K562 (cell line): ENCODE measurements around the gene AGRN. TPM values are rescaled to one million over a fixed set of nuclear protein-coding genes. Genes with fewer than 3 reads are reported as not detected.

ENCODE experiments used
- ATAC-seq: fragments of 200-7000 bp; cut with Tn5 transposase; 3 replicates; pipeline ENCODE4 v1.9.1; 2020; ENCODE audit warnings: moderate library complexity
- BruUV-seq: library from RNA; stranded (reverse); fragments of 400-500 nt; replicated peaks from 2 replicates; lab custom pipeline; 2021; lab: Mats Ljungman, UMichigan
- CTCF ChIA-PET: fragments of 300-600 bp; formaldehyde crosslinking; extraction: SDS; loops from one replicate; lab custom pipeline; 2021; ENCODE audit warnings: low intra/inter-chr PET ratio; lab: Yijun Ruan, JAX
- POLR2A ChIA-PET: fragments of 300-600, 350-650 bp; sonication (Branson Sonifier 250); formaldehyde crosslinking; extraction: SDS; loops from one replicate; lab custom pipeline; 2021; ENCODE audit warnings: antibody characterized with exemption, inconsistent platforms; lab: Yijun Ruan, JAX
- DNase-seq, 4 experiments: peaks; one replicate each; pipeline versions ENCODE4 v3.0.0 to v3.0.0-alpha.2; 2011 to 2018; ENCODE audit warnings: low spot score in 3 of 4, mixed read lengths in 3 of 4; ENCODE audit errors: extremely low read depth in 1 of 4
- FAIRE-seq: peaks from 2 replicates; lab custom pipeline; 2011; peaks lifted over from hg19 to GRCh38; lab: Jason Lieb, UNC
- H2AFZ ChIP-seq: 2 replicates; pipeline ENCODE4 v1.6.0; 2011; ENCODE audit warnings: low read depth, low read length, control low read depth, inconsistent platforms
- H3K27ac ChIP-seq: fragments of 200-600 bp; 3 replicates; pipeline ENCODE4 v1.8.0; 2011; ENCODE audit warnings: low read depth, mild to moderate bottlenecking, control low read depth, inconsistent platforms, low read length, moderate library complexity, mixed read lengths; ENCODE audit errors: extremely low read depth
- H3K27me3 ChIP-seq, 2 experiments: fragments of 300-600 bp in 1 of 2; 2 replicates in 1 of 2; 3 replicates in 1 of 2; pipeline versions ENCODE4 v1.6.0 to v1.8.0; 2011; ENCODE audit warnings: inconsistent platforms in 2 of 2, low read length in 2 of 2, mild to moderate bottlenecking in 1 of 2, mixed read lengths in 1 of 2, moderate library complexity in 1 of 2; ENCODE audit not compliant: control insufficient read depth in 2 of 2, insufficient read depth in 2 of 2
- H3K36me3 ChIP-seq: fragments of 300-600 bp; 3 replicates; pipeline ENCODE4 v1.8.0; 2011; ENCODE audit warnings: mild to moderate bottlenecking, low read length, inconsistent platforms; ENCODE audit not compliant: control insufficient read depth, insufficient read depth
- H3K4me1 ChIP-seq, 2 experiments: fragments of 200-600 bp in 1 of 2; replicated peaks in 1 of 2; 2 replicates in 1 of 2; 3 replicates in 1 of 2; pipeline versions ENCODE4 v1.5.1 to v1.8.0; 2011; ENCODE audit warnings: inconsistent platforms in 2 of 2, low read length in 2 of 2, mild to moderate bottlenecking in 1 of 2, mixed read lengths in 1 of 2, moderate library complexity in 1 of 2; ENCODE audit not compliant: control insufficient read depth in 2 of 2, insufficient read depth in 2 of 2
- H3K4me2 ChIP-seq: 2 replicates; pipeline ENCODE4 v1.6.1; 2011; ENCODE audit warnings: low read length, control low read depth, inconsistent platforms, mixed read lengths; ENCODE audit not compliant: insufficient read depth
- H3K4me3 ChIP-seq: fragments of 200-600 bp; sonication (generic), shearing (Covaris generic); 2 replicates; pipeline ENCODE4 v1.5.1; 2016; ENCODE audit warnings: control low read depth, inconsistent platforms
- H3K79me2 ChIP-seq: fragments of 200-600 bp; 3 replicates; pipeline ENCODE4 v1.8.0; 2011; ENCODE audit warnings: low read length, inconsistent platforms; ENCODE audit not compliant: control insufficient read depth, insufficient read depth
- H3K9ac ChIP-seq, 2 experiments: 2 replicates each; pipeline versions ENCODE4 v1.6.0 to v1.6.1; 2011; ENCODE audit warnings: low read depth in 2 of 2, low read length in 2 of 2, control low read depth in 1 of 2, inconsistent platforms in 1 of 2, mild to moderate bottlenecking in 1 of 2, mixed read lengths in 1 of 2; ENCODE audit not compliant: insufficient read depth in 1 of 2
- H3K9me1 ChIP-seq: one replicate; pipeline ENCODE4 v1.6.0; 2011; ENCODE audit warnings: inconsistent platforms, mild to moderate bottlenecking, low read length, moderate library complexity; ENCODE audit not compliant: control insufficient read depth, insufficient read depth
- H3K9me3 ChIP-seq: replicated peaks from 2 replicates; pipeline ENCODE4 v1.5.1; 2011; ENCODE audit warnings: low read depth, low read length, inconsistent platforms; ENCODE audit not compliant: control insufficient read depth, insufficient read depth
- H4K20me1 ChIP-seq: replicated peaks from 2 replicates; pipeline ENCODE4 v1.6.1; 2011; ENCODE audit warnings: low read length, inconsistent platforms, mixed read lengths; ENCODE audit not compliant: control insufficient read depth, insufficient read depth
- EZH2 ChIP-seq: IDR thresholded peaks from 2 replicates; pipeline ENCODE4 v1.6.1; 2012; ENCODE audit warnings: low read depth, mild to moderate bottlenecking, inconsistent platforms, low read length, borderline replicate concordance
- GATA2 ChIP-seq: sonication (generic); formaldehyde crosslinking; IDR thresholded peaks from 2 replicates; pipeline ENCODE4 v1.4.0; 2020; ENCODE audit warnings: mild to moderate bottlenecking, missing genetic modification reagents
- NFIC ChIP-seq: fragments of 450-650 bp; IDR thresholded peaks from 2 replicates; pipeline ENCODE4 v1.6.1; 2017; ENCODE audit warnings: mild to moderate bottlenecking, inconsistent platforms
- PCBP1 ChIP-seq: fragments of 200-400 bp; formaldehyde crosslinking; IDR thresholded peaks from 2 replicates; pipeline ENCODE4 v1.6.1; 2018; ENCODE audit warnings: mild to moderate bottlenecking, low read depth, low read length; ENCODE audit not compliant: poor library complexity, severe bottlenecking
- RBFOX2 ChIP-seq: fragments of 200-400 bp; formaldehyde crosslinking; IDR thresholded peaks from 2 replicates; pipeline ENCODE4 v1.6.1; 2017; ENCODE audit warnings: low read depth, mild to moderate bottlenecking, low read length, moderate library complexity
- SRSF1 ChIP-seq: fragments of 200-400 bp; formaldehyde crosslinking; IDR thresholded peaks from 2 replicates; pipeline ENCODE4 v1.6.1; 2017; ENCODE audit warnings: mild to moderate bottlenecking, low read depth, low read length, moderate library complexity
- STAT5A ChIP-seq: IDR thresholded peaks from 2 replicates; pipeline ENCODE4 v1.6.1; 2012; ENCODE audit warnings: low read length, inconsistent platforms, borderline replicate concordance
- ZBTB7A ChIP-seq: IDR thresholded peaks from 2 replicates; pipeline ENCODE4 v1.6.1; 2011; ENCODE audit warnings: low read depth, mild to moderate bottlenecking, low read length, moderate library complexity, borderline replicate concordance; ENCODE audit not compliant: control insufficient read depth
- WGBS: fragments of 100-300 bp; shearing (Covaris generic); methylation state at CpG from one replicate; pipeline ENCODE4 v1.1.6; 2016; ENCODE audit warnings: low coverage, mixed read lengths; ENCODE audit not compliant: insufficient coverage; ENCODE audit errors: missing lambda C conversion rate; 5-methylcytosine and 5-hydroxymethylcytosine counted together
- in situ Hi-C: fragments of 300-500 bp; cut with MboI; formaldehyde crosslinking; loops from 4 replicates; pipeline ENCODE4 v1.15.0; 2018; ENCODE audit warnings: inconsistent platforms, mixed read lengths
- intact Hi-C: fragments of 100-400 bp; cut with micrococcal nuclease; formaldehyde crosslinking; loops from 2 replicates; pipeline ENCODE4 v1.14.2; 2022
- polyA plus RNA-seq, 8 experiments: library from polyadenylated mRNA; depleted of rRNA in 4 of 8; stranded (reverse) in 5 of 8; unstranded in 3 of 8; fragments of >200 nt; fragmentation: Nextera tagmentation in 2 of 8; fragmentation: Illumina TruSeq in 1 of 8; extraction: Ambion mirVana in 2 of 8; extraction: Trizol in 1 of 8; gene quantifications; 2 replicates each; pipeline versions ENCODE4 v1.2.1 to v1.2.3, GENCODE V29; 2011 to 2014; ENCODE audit warnings: inconsistent platforms in 1 of 8, missing spikeins in 1 of 8
- total RNA-seq, 7 experiments: library from RNA; depleted of rRNA in 6 of 7; stranded (reverse); fragments of >200 nt in 6 of 7; fragmentation: Illumina TruSeq in 2 of 7; extraction: Trizol in 2 of 7; gene quantifications; 2 replicates each; pipeline versions ENCODE4 v1.2.1 to v1.2.3, GENCODE V29; 2011 to 2021; ENCODE audit warnings: low replicate concordance in 1 of 7

AGRN gene
- total and polyA plus RNA-seq, 9 of the 15 experiments (the other 6 are each of a cell fraction or from before 2014, with no cell fraction given) = 0.04 to 111 (median 18.1) TPM

DNA sequence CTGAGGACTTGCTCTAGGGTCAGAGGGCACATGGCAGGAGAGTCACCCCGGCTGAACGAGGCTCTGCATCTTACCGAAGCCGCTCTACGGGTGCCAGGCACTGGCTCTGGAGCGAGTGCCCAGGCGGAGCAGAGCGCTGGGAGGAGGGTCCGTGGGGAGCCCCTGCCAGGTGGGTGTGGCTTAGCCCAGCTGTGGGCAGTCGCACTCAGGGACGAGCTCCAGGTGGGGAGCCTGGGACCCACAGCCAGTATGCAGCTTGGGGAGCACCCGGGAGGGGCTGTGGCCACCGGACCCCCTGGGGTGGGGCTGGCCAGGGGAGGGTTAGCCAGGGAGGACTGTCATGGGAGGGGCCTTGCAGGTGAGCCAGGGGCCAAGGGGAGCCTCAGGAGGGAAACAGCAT lies 3.8 kb downstream of the AGRN start:
- no peak for ATAC-seq
- Histone ChIP-seq H3K27me3 (no peaks in the 10 kb centered on the region), H3K9me3 (no peaks in the 10 kb centered on the region), H3K4me2 (0 out of 2 replicates have a peak overlapping the region, but pooled peaks have one; percentile 48), H3K79me2 (peaks cover 40% of the 10 kb centered on the region), H4K20me1 (peaks cover 22% of the 10 kb centered on the region), H3K36me3 (peaks cover 58% of the 10 kb centered on the region; the same call in 2 of the 3 replicates), H3K4me1 (peaks cover 29 to 86% of the 10 kb centered on the region in 2 experiments), H3K9me1 (peaks cover 12% of the 10 kb centered on the region), H3K27ac (no peak overlapping the region; the same call in 2 of the 3 replicates)
- intact Hi-C loops (loop anchor here (5.0 kb wide), 1 partner anchor 39 kb away; no protein-coding TSS in a partner anchor), in situ Hi-C loops (no loop called here)
- WGBS = 57% methylated on average over 10 of the region's 13 CpGs
- DNase-seq = peak in 1 of 4 experiments; percentile 36
- no TSS peak for BruUV-seq
- no peak for FAIRE-seq
- POLR2A ChIA-PET = interaction anchor here (0.6 to 1.3 kb wide), 6 partner anchors 9 to 384 kb away, joined by 3 to 4 read pairs (median 3); partner anchors contain the start of genes PLEKHN1 and UBE2J2
- CTCF ChIA-PET = no interaction called here
- TF ChIP-seq RBFOX2 = peak; percentile 35; the same call in 1 of the 2 replicates
- TF ChIP-seq GATA2 (CRISPR knock-in tag) = no peak
- TF ChIP-seq SRSF1 = no peak
- TF ChIP-seq STAT5A = no peak
- no peak for TF ChIP-seq NFIC
- TF ChIP-seq EZH2 = no peak
- TF ChIP-seq PCBP1 = no peak
- 0 out of 2 replicates have a peak, but pooled peaks have one; percentile 9 for TF ChIP-seq ZBTB7A
- TF ChIP-seq, all 486 proteins: peak for 2
- no peak overlapping the region for H2AFZ ChIP-seq
- H3K4me3 ChIP-seq = no peak overlapping the region
- peak overlapping the region in 1 of 2 experiments; percentile 88; a peak in 2 of 4 replicates for H3K9ac ChIP-seq
